Progenitor cell of endocrine pancreas (in vitro differentiated cells): ENCODE measurements around the gene DUSP12. TPM values are rescaled to one million over a fixed set of nuclear protein-coding genes. Genes with fewer than 3 reads are reported as not detected.

Experiments
- DNase-seq: peaks from one replicate; pipeline ENCODE4 v3.0.0; 2021; ENCODE audit warnings: low spot score; ENCODE audit not compliant: unreplicated experiment
- H3K27ac Mint-ChIP-seq: 2 replicates; pipeline ENCODE4 v1.8.0; 2021; ENCODE audit warnings: mild to moderate bottlenecking, moderate library complexity, mixed read lengths
- H3K27me3 Mint-ChIP-seq: 2 replicates; pipeline ENCODE4 v1.8.0; 2021; ENCODE audit warnings: mixed read lengths
- H3K36me3 Mint-ChIP-seq: 2 replicates; pipeline ENCODE4 v1.8.0; 2022; ENCODE audit warnings: mixed read lengths; ENCODE audit not compliant: insufficient read depth
- H3K4me1 Mint-ChIP-seq: 2 replicates; pipeline ENCODE4 v1.8.0; 2021; ENCODE audit warnings: low read depth, mixed read lengths
- H3K4me3 Mint-ChIP-seq: 2 replicates; pipeline ENCODE4 v1.8.0; 2021; ENCODE audit warnings: low read depth, mild to moderate bottlenecking, moderate library complexity, mixed read lengths
- H3K9me3 Mint-ChIP-seq: 2 replicates; pipeline ENCODE4 v1.8.0; 2021; ENCODE audit warnings: low read depth, mixed read lengths
- total RNA-seq: library from RNA; stranded (reverse); gene quantifications from 2 replicates; pipeline ENCODE4 v1.2.1, GENCODE V29; 2021
- TF ChIP-seq, protein P1 (sequence below): fragments of 200-600 bp; sonication (generic); IDR thresholded peaks from one replicate; pipeline ENCODE4 v1.5.0; 2021; ENCODE audit warnings: antibody characterized with exemption, mild to moderate bottlenecking; ENCODE audit not compliant: unreplicated experiment

Gene DUSP12
- total RNA-seq, 1 donor from 2014 or later = 31.0 TPM

DNA sequence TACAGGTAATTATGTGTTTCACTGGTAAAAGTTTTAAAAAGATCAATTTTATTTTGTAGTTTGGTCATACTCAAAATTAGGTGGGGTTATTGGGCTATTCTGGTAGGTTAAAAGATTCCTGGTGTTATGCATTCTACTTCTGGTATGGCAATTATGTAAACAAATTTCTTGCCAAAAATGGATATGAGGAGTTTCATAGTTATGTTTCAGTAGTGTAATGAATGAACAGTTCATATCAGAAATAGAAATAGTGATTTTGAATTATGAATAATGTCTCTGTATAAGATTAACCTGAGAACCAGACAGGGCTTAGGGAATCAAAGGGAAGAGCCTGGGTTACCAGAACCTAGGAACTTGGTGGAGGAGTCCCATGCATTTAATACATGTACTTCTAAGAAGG is 32.4 kb downstream of the DUSP12 start:
- DNase-seq = no peak
- Mint-ChIP-seq H3K36me3 (peaks cover 8% of the 10 kb centered on the region), H3K4me3 (no peak overlapping the region), H3K9me3 (no peaks in the 10 kb centered on the region), H3K4me1 (no peaks in the 10 kb centered on the region), H3K27ac (no peak overlapping the region), H3K27me3 (no peaks in the 10 kb centered on the region)
- TF ChIP-seq, protein P1, sequence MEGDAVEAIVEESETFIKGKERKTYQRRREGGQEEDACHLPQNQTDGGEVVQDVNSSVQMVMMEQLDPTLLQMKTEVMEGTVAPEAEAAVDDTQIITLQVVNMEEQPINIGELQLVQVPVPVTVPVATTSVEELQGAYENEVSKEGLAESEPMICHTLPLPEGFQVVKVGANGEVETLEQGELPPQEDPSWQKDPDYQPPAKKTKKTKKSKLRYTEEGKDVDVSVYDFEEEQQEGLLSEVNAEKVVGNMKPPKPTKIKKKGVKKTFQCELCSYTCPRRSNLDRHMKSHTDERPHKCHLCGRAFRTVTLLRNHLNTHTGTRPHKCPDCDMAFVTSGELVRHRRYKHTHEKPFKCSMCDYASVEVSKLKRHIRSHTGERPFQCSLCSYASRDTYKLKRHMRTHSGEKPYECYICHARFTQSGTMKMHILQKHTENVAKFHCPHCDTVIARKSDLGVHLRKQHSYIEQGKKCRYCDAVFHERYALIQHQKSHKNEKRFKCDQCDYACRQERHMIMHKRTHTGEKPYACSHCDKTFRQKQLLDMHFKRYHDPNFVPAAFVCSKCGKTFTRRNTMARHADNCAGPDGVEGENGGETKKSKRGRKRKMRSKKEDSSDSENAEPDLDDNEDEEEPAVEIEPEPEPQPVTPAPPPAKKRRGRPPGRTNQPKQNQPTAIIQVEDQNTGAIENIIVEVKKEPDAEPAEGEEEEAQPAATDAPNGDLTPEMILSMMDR = no peak

DNA sequence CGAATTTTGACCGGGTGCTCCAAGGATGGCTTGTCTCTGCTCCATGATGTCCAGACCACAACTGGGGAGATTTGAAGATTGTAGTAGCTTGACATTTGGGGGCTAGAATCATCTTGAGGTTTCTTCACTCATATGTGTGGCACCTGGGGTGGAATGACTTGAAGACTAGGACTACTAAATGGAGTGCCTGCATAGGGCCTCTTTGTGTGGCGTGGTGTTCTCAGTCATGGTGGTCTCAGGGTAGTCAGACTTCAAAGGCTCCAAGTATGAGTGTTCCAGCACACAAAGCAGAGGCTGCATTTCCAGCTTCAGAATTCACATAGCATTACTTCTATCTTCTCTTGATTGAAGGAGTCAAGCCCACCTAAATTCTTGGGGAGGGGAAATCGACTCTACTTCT is 33.3 kb downstream of the DUSP12 start:
- TF ChIP-seq, protein P1 = no peak
- Mint-ChIP-seq H3K36me3 (peaks cover 11% of the 10 kb centered on the region), H3K4me3 (no peak overlapping the region), H3K4me1 (no peaks in the 10 kb centered on the region), H3K9me3 (no peaks in the 10 kb centered on the region), H3K27ac (no peak overlapping the region), H3K27me3 (no peaks in the 10 kb centered on the region)
- DNase-seq = no peak

DNA sequence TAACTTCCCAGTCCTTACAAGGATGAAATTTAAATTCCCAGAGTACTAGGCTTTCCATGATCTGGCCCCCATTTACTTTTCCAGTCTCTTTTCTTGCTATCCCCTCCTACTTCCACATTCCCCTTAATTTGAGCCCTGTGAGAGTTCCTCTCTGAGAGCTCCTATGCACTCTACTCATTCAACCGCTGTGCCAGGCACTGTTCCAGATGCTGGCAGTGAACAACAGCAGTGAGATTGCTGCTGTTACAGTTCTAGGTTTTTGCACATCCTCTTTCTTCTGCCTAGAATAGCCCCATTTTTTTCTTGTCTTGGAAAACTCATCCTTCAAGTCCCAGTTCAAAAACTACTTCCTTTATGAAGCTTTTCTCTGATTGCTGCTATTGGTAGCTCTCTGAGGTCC is 35.4 kb downstream of the DUSP12 start:
- Mint-ChIP-seq H3K4me1 (no peaks in the 10 kb centered on the region), H3K27ac (no peak overlapping the region), H3K36me3 (peaks cover 11% of the 10 kb centered on the region), H3K9me3 (no peaks in the 10 kb centered on the region), H3K27me3 (no peaks in the 10 kb centered on the region), H3K4me3 (no peak overlapping the region)
- no peak for DNase-seq
- TF ChIP-seq, protein P1 = no peak

DNA sequence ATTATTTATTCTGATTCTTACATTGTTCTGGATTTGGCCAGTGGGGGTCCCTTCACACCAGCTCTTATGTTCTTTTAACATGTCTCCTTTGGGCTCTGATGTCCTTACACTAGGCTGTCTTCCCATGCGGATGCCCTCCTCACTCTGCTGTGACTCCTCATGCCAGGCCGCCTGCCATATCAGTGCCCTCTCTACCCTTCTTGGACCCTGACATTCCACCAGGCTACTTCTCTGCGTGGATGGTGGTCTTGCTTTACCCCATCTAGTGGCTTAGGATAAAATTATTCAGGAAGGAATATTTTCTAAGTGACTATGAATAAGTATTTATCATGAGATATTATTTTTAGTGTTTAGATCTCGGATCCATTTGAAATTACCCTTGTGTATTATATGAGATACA is 37.8 kb downstream of the DUSP12 start:
- TF ChIP-seq, protein P1 = no peak
- no peak for DNase-seq
- Mint-ChIP-seq H3K36me3 (peaks cover 11% of the 10 kb centered on the region), H3K27me3 (no peaks in the 10 kb centered on the region), H3K27ac (no peak overlapping the region), H3K9me3 (no peaks in the 10 kb centered on the region), H3K4me3 (no peak overlapping the region), H3K4me1 (no peaks in the 10 kb centered on the region)

DNA sequence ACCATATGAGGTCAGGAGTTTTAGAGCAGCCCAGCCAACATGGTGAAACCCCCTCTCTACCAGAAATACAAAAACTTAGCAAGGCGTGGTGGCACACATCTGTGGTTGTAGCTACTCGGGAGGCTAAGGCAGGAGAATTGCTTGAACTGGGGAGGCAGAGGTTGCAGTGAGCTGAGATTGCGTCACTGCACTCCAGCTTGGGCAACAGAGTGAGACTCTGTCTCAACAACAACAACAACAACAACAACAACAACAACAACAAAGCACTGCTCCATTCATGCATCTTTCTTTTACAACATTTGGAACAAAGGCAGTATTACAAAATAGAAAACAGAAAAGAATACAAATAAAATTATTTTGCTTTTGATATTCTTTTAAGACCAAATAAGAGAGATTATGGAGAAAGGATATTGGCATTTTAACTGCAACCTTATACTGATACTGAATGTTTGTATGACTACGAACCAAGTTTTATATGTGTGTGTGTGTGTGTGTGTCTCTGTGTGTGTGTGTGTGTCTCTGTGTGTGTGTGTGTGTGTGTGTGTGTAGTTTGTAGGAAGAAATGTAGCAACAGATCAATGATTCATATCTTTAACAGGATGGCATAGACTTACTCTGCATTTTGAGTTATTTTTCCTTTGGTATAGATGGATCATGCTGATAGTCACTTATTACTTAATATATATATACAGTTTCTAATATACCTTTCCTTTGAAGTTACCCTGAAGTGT is 41.2 kb downstream of the DUSP12 start:
- Mint-ChIP-seq H3K4me3 (no peak overlapping the region), H3K27me3 (no peaks in the 10 kb centered on the region), H3K36me3 (peaks cover 19% of the 10 kb centered on the region), H3K27ac (no peak overlapping the region), H3K9me3 (no peaks in the 10 kb centered on the region), H3K4me1 (no peaks in the 10 kb centered on the region)
- no peak for DNase-seq
- TF ChIP-seq, protein P1 = no peak
